ENCODE data around the gene GSX2. TPM values are rescaled to one million over a fixed set of nuclear protein-coding genes. Genes with fewer than 3 reads are reported as not detected.

GSX2 gene
- total RNA-seq, 1 experiment from 2014 or later = not detected

DNA sequence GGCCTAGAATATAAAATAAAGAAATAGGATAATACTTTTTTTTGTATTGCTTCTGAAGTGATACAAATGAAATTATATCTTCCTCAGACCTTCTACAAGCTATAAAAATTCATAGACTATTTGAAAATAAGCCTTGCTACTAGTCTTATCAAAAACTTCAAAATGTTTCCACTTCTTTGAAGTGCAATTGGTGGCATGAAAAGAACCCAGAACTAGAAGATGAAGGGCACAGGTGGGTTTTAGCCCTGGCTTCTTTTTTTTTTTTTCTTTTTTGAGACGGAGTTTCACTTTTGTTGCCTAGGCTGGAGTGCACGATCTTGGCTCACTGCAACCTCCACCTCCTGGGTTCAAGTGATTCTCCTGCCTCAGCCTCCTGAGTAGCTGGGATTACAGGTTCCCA lies 44.2 kb downstream of the GSX2 start:
- no peak overlapping the region for H2AFZ ChIP-seq (ENCODE audit: low read depth, low read length, poor library complexity, severe bottlenecking)
- H3K9me3 ChIP-seq (ENCODE audit: control insufficient read depth in 1 of 2, insufficient read depth in 1 of 2, low read depth in 1 of 2, low read length in 2 of 2) = no peaks in the 10 kb centered on the region
- TF ChIP-seq EZH2 (IDR thresholded peaks at IDR 0.05) (no peak), CBX3 (IDR thresholded peaks at IDR 0.05; ENCODE audit: low read depth) (no peak), EZH2phosphoT487 (IDR thresholded peaks at IDR 0.05; ENCODE audit: borderline replicate concordance) (no peak), POLR2AphosphoS5 (IDR thresholded peaks at IDR 0.05; ENCODE audit: low read depth, low read length) (no peak), ZFX (IDR thresholded peaks at IDR 0.05) (no peak), ZNF274 (IDR thresholded peaks at IDR 0.05; ENCODE audit: low read depth, low read length) (no peak), POLR2A (IDR thresholded peaks at IDR 0.05; ENCODE audit: borderline replicate concordance, extremely low read depth, insufficient read depth, insufficient read length) (no peak), ELF1 (IDR thresholded peaks at IDR 0.05; ENCODE audit: borderline replicate concordance, low read depth) (no peak), EGR1 (IDR thresholded peaks at IDR 0.05; ENCODE audit: low read depth) (no peak), CEBPB (IDR thresholded peaks at IDR 0.05; ENCODE audit: low read depth) (no peak), RAD21 (IDR thresholded peaks at IDR 0.05; ENCODE audit: low read depth) (no peak), SRF (IDR thresholded peaks at IDR 0.05; ENCODE audit: low read depth) (no peak), FOSL1 (IDR thresholded peaks at IDR 0.05; ENCODE audit: low read depth) (no peak), JUND (IDR thresholded peaks at IDR 0.05) (no peak)
- TF ChIP-seq, protein P1, sequence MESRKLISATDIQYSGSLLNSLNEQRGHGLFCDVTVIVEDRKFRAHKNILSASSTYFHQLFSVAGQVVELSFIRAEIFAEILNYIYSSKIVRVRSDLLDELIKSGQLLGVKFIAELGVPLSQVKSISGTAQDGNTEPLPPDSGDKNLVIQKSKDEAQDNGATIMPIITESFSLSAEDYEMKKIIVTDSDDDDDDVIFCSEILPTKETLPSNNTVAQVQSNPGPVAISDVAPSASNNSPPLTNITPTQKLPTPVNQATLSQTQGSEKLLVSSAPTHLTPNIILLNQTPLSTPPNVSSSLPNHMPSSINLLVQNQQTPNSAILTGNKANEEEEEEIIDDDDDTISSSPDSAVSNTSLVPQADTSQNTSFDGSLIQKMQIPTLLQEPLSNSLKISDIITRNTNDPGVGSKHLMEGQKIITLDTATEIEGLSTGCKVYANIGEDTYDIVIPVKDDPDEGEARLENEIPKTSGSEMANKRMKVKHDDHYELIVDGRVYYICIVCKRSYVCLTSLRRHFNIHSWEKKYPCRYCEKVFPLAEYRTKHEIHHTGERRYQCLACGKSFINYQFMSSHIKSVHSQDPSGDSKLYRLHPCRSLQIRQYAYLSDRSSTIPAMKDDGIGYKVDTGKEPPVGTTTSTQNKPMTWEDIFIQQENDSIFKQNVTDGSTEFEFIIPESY (IDR thresholded peaks at IDR 0.05; ENCODE audit: extremely low read depth, insufficient replicate concordance, low read length) = no peak
- TF ChIP-seq, protein P2, sequence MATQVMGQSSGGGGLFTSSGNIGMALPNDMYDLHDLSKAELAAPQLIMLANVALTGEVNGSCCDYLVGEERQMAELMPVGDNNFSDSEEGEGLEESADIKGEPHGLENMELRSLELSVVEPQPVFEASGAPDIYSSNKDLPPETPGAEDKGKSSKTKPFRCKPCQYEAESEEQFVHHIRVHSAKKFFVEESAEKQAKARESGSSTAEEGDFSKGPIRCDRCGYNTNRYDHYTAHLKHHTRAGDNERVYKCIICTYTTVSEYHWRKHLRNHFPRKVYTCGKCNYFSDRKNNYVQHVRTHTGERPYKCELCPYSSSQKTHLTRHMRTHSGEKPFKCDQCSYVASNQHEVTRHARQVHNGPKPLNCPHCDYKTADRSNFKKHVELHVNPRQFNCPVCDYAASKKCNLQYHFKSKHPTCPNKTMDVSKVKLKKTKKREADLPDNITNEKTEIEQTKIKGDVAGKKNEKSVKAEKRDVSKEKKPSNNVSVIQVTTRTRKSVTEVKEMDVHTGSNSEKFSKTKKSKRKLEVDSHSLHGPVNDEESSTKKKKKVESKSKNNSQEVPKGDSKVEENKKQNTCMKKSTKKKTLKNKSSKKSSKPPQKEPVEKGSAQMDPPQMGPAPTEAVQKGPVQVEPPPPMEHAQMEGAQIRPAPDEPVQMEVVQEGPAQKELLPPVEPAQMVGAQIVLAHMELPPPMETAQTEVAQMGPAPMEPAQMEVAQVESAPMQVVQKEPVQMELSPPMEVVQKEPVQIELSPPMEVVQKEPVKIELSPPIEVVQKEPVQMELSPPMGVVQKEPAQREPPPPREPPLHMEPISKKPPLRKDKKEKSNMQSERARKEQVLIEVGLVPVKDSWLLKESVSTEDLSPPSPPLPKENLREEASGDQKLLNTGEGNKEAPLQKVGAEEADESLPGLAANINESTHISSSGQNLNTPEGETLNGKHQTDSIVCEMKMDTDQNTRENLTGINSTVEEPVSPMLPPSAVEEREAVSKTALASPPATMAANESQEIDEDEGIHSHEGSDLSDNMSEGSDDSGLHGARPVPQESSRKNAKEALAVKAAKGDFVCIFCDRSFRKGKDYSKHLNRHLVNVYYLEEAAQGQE (IDR thresholded peaks at IDR 0.05; ENCODE audit: low read depth) = no peak
- TF ChIP-seq, protein P3, sequence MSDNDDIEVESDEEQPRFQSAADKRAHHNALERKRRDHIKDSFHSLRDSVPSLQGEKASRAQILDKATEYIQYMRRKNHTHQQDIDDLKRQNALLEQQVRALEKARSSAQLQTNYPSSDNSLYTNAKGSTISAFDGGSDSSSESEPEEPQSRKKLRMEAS (IDR thresholded peaks at IDR 0.05) = no peak
- TF ChIP-seq, protein P4, sequence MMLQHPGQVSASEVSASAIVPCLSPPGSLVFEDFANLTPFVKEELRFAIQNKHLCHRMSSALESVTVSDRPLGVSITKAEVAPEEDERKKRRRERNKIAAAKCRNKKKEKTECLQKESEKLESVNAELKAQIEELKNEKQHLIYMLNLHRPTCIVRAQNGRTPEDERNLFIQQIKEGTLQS (IDR thresholded peaks at IDR 0.05) = no peak
- H3K9me2 ChIP-seq (ENCODE audit: insufficient read depth) = no peaks in the 10 kb centered on the region
- no peak overlapping the region for H3K9ac ChIP-seq (ENCODE audit: low read length)
- no peak for DNase-seq (ENCODE audit: low read depth, low spot score)
- RAD21 ChIA-PET (ENCODE audit: low non-redundant PET in 1 of 2, low total read pairs in 2 of 2, uncharacterized antibody in 2 of 2, unreplicated experiment in 2 of 2) = no interaction called here
- intact Hi-C loops (cut with micrococcal nuclease) = no loop called here
- H3K36me3 ChIP-seq (ENCODE audit: control insufficient read depth in 1 of 2, insufficient read depth in 2 of 2, low read length in 2 of 2) = no peaks in the 10 kb centered on the region
- BruUV-seq (replicated peaks) = no TSS peak
- no peaks in the 10 kb centered on the region for H4K20me1 ChIP-seq (ENCODE audit: insufficient read depth)
- CTCF ChIA-PET = no interaction called here
- ATAC-seq = no peak
- no peaks in the 10 kb centered on the region for H3K27me3 ChIP-seq (ENCODE audit: insufficient read depth, low read length)
- H3K79me2 ChIP-seq (ENCODE audit: insufficient read depth, low read length) = no peaks in the 10 kb centered on the region
- no peaks in the 10 kb centered on the region for H3K4me1 ChIP-seq (ENCODE audit: control insufficient read depth in 1 of 2, insufficient read depth in 2 of 2, low read length in 2 of 2)
- H3K4me3 ChIP-seq (replicated peaks in 1 of 2; ENCODE audit: low read depth in 1 of 2, low read length in 2 of 2) = no peak overlapping the region
- POLR2A ChIA-PET = no interaction called here
- no peak overlapping the region for H3K27ac ChIP-seq (ENCODE audit: low read depth, low read length)
- H3K4me2 ChIP-seq (ENCODE audit: low read length) = no peak overlapping the region

Data from HCT116 (cell line).